ENCODE measurements around the gene POR.
"Not testable (repeated sequence)": the region's sequence is repeated elsewhere in the genome, so short reads cannot be mapped to it uniquely, and the experiment has no call there.

POR gene

GRCh38 chr7:75896803-75897327, 18.1 kb upstream of the POR start:
- no peak for TF ChIP-seq CTCF (conservative IDR thresholded peaks at IDR 0.05; ENCODE audit: low read depth, low read length)
- DNase-seq (ENCODE audit: low read depth): no peak
- H3K4me3 ChIP-seq (ENCODE audit: low read length): no peak overlapping the region

- no peak for DNase-seq (ENCODE audit: low read depth)
- H3K4me3 ChIP-seq (ENCODE audit: low read length): no peak overlapping the region
- TF ChIP-seq CTCF (conservative IDR thresholded peaks at IDR 0.05; ENCODE audit: low read depth, low read length): no peak
These were observed 14.2 kb upstream of the POR start for GRCh38 chr7:75900617-75901315.

- DNase-seq (ENCODE audit: low read depth): no peak
These were observed 9.0 kb upstream of the POR start for GRCh38 chr7:75905785-75906604.

GRCh38 chr7:75906991-75907667, 7.8 kb upstream of the POR start:
- no peak for DNase-seq (ENCODE audit: low read depth)
- TF ChIP-seq CTCF (conservative IDR thresholded peaks at IDR 0.05; ENCODE audit: low read depth, low read length): no peak
- no peak overlapping the region for H3K4me3 ChIP-seq (ENCODE audit: low read length)

More at GRCh38 chr7:75905785-75906604, 9.0 kb upstream of the POR start:
- TF ChIP-seq CTCF (conservative IDR thresholded peaks at IDR 0.05; ENCODE audit: low read depth, low read length): no peak
- H3K4me3 ChIP-seq (ENCODE audit: low read length): no peak overlapping the region

- not testable (repeated sequence) for DNase-seq (ENCODE audit: low read depth); H3K4me3 ChIP-seq (ENCODE audit: low read length)
These were observed 7.3 kb upstream of the POR start for GRCh38 chr7:75907668-75908039.

- TF ChIP-seq CTCF (conservative IDR thresholded peaks at IDR 0.05; ENCODE audit: low read depth, low read length): no peak
- no peak overlapping the region for H3K4me3 ChIP-seq (ENCODE audit: low read length)
- no peak for DNase-seq (ENCODE audit: low read depth)
These were observed 5.3 kb upstream of the POR start for GRCh38 chr7:75909521-75910132.

- DNase-seq (ENCODE audit: low read depth); H3K4me3 ChIP-seq (ENCODE audit: low read length): not testable (repeated sequence)
These were observed 3.8 kb upstream of the POR start for GRCh38 chr7:75911186-75911585.

Measured in retinal pigment epithelial cell (primary cell).